Effector memory CD4-positive, alpha-beta T cell (primary cell): ENCODE data around the gene KLK2.

Experiments
- DNase-seq, 3 donors: peaks; one replicate each; pipeline ENCODE4 v3.0.0-alpha.2; 2020
- H3K27ac ChIP-seq: 2 replicates; pipeline ENCODE4 v1.7.0; 2013; ENCODE audit warnings: mild to moderate bottlenecking, low read length, moderate library complexity; ENCODE audit not compliant: insufficient read depth, poor library complexity, severe bottlenecking
- H3K27me3 ChIP-seq: replicated peaks from 2 replicates; pipeline ENCODE4 v1.7.0; 2013; ENCODE audit warnings: mild to moderate bottlenecking, low read length; ENCODE audit not compliant: insufficient read depth, control insufficient read depth, poor library complexity, severe bottlenecking
- H3K36me3 ChIP-seq: 2 replicates; pipeline ENCODE4 v1.7.0; 2013; ENCODE audit warnings: mild to moderate bottlenecking, low read length, moderate library complexity; ENCODE audit not compliant: control insufficient read depth, insufficient read depth
- H3K4me1 ChIP-seq: 2 replicates; pipeline ENCODE4 v1.7.0; 2013; ENCODE audit warnings: low read length, mild to moderate bottlenecking; ENCODE audit not compliant: control insufficient read depth, insufficient read depth, poor library complexity, severe bottlenecking
- H3K4me3 ChIP-seq: 2 replicates; pipeline ENCODE4 v1.7.0; 2013; ENCODE audit warnings: low read length, low read depth, mild to moderate bottlenecking; ENCODE audit not compliant: insufficient read depth, poor library complexity, severe bottlenecking
- H3K9me3 ChIP-seq: 2 replicates; pipeline ENCODE4 v1.7.0; 2013; ENCODE audit warnings: mild to moderate bottlenecking, low read length, moderate library complexity; ENCODE audit not compliant: control insufficient read depth

KLK2 gene

GRCh38 chr19:50835103-50835784, 38.0 kb upstream of the KLK2 start:
- H3K27me3 ChIP-seq = peaks cover 4% of the 10 kb centered on the region
- no peak for DNase-seq
- H3K27ac ChIP-seq = no peak overlapping the region
- no peaks in the 10 kb centered on the region for H3K9me3 ChIP-seq
- H3K4me1 ChIP-seq = peaks cover 4% of the 10 kb centered on the region
- peak overlapping the region; percentile 52 for H3K4me3 ChIP-seq
- H3K36me3 ChIP-seq = no peaks in the 10 kb centered on the region

DNA sequence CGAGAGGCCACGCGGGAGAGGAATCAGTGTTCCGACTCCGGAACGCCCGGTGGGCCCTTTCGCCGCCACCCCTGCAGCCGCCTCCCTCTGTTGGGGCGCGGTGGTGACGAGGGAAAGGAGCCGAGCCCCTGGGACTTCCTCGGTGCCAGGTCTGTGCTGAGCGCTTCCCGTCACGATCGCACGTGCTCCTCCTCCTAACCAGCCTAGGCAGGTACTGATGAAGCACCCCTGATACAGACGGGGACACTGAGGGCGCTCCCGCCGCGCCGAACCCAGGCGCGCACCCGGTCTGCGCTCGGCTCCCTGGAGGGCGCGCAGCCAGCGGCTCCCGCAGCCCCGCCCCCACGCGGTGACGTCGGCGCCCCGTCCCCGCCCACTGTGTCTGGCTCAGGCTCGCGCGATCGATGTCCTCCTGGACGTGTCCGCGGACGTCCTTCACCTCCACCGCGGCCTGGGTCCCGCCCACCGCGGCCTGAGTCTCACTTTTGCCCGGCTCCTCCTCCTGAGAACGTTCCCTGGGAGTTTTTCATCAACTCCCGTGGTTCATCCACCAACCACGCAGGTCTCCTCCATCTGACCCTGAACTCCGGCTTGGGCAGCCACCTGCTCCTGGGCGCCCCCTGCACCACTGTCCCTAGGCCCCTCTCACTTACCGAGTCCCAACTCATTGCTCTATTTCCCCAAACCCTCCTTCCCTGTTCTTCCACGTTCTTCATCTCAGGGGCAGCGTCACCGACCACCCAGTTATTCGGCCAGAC, 37.3 kb upstream of the KLK2 start:
- peak; percentile 23 to 36 (median 28) for DNase-seq
- H3K36me3 ChIP-seq = no peaks in the 10 kb centered on the region
- peaks cover 4% of the 10 kb centered on the region for H3K4me1 ChIP-seq
- peaks cover 4% of the 10 kb centered on the region for H3K27me3 ChIP-seq
- H3K27ac ChIP-seq = no peak overlapping the region
- peak overlapping the region; percentile 52 for H3K4me3 ChIP-seq
- H3K9me3 ChIP-seq = no peaks in the 10 kb centered on the region

DNA sequence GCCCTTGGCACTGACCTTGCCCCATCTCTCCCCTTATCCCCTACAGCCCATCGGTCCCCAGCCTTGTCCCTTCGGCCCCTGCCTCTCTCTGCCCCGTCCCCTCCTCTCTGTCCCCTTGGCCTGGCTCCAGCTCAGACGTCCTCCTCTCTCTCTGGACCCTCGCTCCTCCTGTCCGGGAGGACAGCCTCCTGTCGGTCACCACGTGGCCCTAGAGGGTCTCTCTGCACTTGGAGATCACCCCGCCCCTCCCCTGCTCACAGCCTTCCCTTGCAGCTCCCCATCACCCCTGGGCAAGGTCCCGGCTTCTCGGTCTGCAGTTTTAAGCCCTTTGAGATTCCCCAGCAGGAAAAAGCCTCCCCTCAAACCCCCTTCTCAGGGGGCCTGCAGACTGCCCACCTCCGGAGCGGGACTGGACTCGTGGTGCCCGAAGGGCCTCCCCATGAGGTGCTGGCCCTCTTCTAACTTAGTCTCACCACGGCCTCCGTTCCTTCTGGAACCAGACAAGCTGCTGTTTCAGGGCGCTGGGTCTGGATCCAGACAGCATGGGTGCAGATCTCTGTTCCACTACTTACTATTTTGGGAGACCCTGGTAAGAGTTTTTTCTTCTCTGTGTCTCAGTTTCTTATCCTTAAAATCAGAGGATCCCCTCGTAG, 36.6 kb upstream of the KLK2 start:
- Histone ChIP-seq H3K36me3 (no peaks in the 10 kb centered on the region), H3K27me3 (peaks cover 4% of the 10 kb centered on the region), H3K4me3 (no peak overlapping the region), H3K9me3 (no peaks in the 10 kb centered on the region), H3K4me1 (peaks cover 4% of the 10 kb centered on the region), H3K27ac (no peak overlapping the region)
- DNase-seq = no peak

DNA sequence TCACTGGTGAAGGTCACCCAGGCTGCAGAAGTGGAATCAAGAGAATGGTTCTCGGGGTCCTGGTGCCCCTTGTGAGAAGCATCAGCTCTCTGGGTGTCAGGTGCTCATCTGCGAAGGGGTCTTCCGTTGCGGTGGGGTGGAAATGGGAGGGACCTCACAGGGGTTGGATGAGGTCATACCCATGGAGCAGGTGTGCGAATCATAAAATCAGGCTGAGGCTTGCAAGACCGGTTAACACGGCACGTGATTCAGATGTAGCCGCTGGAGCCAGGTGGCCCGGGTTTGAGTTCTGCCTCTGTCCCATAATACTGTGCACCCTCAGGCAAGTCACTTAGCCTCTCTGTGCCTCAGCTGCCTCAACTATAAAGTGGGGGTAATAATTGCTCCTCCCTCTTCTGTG, 35.9 kb upstream of the KLK2 start:
- Histone ChIP-seq H3K36me3 (no peaks in the 10 kb centered on the region), H3K27me3 (peaks cover 4% of the 10 kb centered on the region), H3K9me3 (no peaks in the 10 kb centered on the region), H3K4me3 (no peak overlapping the region), H3K27ac (no peak overlapping the region), H3K4me1 (peaks cover 4% of the 10 kb centered on the region)
- DNase-seq = no peak

DNA sequence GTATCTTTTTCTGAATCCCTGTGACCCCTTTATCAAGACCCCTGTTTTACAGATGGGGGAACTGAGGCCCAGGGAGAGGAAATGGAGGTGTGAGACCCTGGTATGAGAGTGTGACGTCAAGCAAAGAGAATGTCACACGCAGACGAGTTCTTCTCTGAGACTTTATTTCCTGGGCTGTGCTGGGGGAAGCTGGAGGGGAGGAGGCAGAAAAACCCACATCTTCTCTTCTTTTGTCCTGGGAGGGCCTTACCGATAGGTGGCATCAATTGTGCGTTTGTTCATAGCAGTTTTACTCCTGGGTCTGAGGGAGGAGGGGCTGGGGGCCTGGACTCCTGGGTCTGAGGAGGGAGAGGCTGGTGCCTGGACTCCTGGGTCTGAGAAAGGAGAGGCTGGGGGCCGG, 35.0 kb upstream of the KLK2 start:
- H3K9me3 ChIP-seq = no peaks in the 10 kb centered on the region
- H3K27ac ChIP-seq = no peak overlapping the region
- no peaks in the 10 kb centered on the region for H3K36me3 ChIP-seq
- no peak overlapping the region for H3K4me3 ChIP-seq
- peaks cover 4% of the 10 kb centered on the region for H3K4me1 ChIP-seq
- DNase-seq = no peak
- H3K27me3 ChIP-seq = peaks cover 4% of the 10 kb centered on the region

DNA sequence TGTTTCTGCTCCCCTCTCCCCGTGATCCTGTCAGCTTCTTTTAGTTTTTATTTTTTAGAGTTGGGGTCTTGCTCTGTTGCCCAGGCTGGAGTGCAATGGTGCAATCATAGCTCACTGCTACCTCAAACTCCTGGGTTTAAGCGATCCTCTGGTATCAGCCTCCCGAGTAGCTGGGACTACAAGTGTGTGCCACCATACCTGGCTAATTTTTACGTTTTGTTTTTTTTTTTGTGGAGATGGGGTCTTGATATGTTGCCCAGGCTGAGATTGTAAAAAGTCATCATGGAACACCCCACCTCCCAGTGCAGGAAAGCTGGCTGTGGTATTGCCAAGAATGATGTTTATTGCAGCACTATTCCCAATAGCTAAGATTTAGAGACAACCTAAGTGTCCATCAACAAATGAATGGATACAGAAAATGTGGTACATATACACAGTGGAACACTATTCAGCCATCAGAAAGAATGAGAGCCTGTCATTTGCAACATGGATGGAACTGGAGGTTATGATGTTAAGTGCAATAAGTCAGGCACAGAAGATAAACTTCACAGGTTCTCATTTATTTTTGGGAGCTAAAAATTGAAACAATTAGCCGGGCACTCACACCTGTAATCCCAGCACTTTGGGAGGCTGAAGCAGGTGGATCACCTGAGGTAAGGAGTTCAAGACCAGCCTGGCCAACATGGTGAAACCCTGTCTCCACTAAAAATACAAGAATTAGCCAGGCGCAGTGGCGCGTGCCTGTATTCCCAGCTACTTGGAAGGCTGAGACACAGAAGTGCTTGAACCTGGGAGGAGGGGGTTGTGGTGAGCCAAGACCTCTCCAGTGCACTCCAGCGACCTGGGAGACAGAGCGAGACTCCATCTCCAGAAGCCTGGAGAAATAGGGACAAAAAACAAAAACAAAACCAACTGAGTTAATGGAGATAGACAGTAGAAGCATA, 33.3 kb upstream of the KLK2 start:
- Histone ChIP-seq H3K4me3 (no peak overlapping the region), H3K27me3 (peaks cover 4% of the 10 kb centered on the region), H3K36me3 (no peaks in the 10 kb centered on the region), H3K9me3 (no peaks in the 10 kb centered on the region), H3K27ac (no peak overlapping the region), H3K4me1 (peaks cover 4% of the 10 kb centered on the region)
- DNase-seq = no peak

DNA sequence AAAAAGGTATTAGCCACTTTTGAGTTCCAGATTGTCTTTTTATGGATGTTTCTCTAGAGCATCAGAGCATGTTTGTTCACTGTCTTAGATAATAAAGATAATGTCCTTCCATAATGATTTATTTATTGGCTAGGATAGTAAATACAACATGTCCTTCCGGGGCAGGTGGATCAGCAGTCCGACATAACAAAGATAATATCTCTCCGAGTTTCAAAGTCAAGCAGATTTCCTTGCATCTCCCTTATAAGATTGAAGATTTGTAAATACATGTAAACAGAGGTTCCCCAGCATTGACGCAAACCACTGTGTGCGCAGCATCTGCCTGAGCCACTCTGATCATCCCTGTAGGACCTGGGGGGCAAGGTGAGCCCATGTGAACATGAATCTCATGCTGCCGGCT, 31.1 kb upstream of the KLK2 start:
- no peaks in the 10 kb centered on the region for H3K9me3 ChIP-seq
- no peak overlapping the region for H3K27ac ChIP-seq
- peaks cover 4% of the 10 kb centered on the region for H3K27me3 ChIP-seq
- DNase-seq = no peak
- H3K4me1 ChIP-seq = no peaks in the 10 kb centered on the region
- no peak overlapping the region for H3K4me3 ChIP-seq
- H3K36me3 ChIP-seq = no peaks in the 10 kb centered on the region

GRCh38 chr19:50843205-50843604, 30.0 kb upstream of the KLK2 start:
- DNase-seq = no peak
- Histone ChIP-seq H3K36me3 (no peaks in the 10 kb centered on the region), H3K27ac (no peak overlapping the region), H3K9me3 (no peaks in the 10 kb centered on the region), H3K4me3 (no peak overlapping the region), H3K4me1 (no peaks in the 10 kb centered on the region), H3K27me3 (no peaks in the 10 kb centered on the region)

- no peak for DNase-seq
- Histone ChIP-seq H3K4me3 (no peak overlapping the region), H3K36me3 (no peaks in the 10 kb centered on the region), H3K4me1 (no peaks in the 10 kb centered on the region), H3K9me3 (no peaks in the 10 kb centered on the region), H3K27ac (no peak overlapping the region), H3K27me3 (no peaks in the 10 kb centered on the region)
Measured at GRCh38 chr19:50843701-50844221, 29.5 kb upstream of the KLK2 start.
